Sigmoid colon (tissue), 7 donors: ENCODE data around the gene IQCM. TPM values are rescaled to one million over a fixed set of nuclear protein-coding genes. Genes with fewer than 3 reads are reported as not detected.

Source experiments
- DNase-seq: peaks from one replicate; pipeline ENCODE4 v3.0.0-alpha.2; 2019
- H3K27ac ChIP-seq, 4 donors: fragments of 200-600 bp; sonication (generic); one replicate each; pipeline ENCODE4 v1.5.1; 2016 to 2019; ENCODE audit warnings: mild to moderate bottlenecking in 1 of 4
- H3K27me3 ChIP-seq, 3 donors: fragments of 200-600 bp; sonication (generic); one replicate each; pipeline ENCODE4 v1.5.1; 2019; ENCODE audit warnings: mild to moderate bottlenecking in 1 of 3
- H3K36me3 ChIP-seq, 4 donors: fragments of 200-600 bp; sonication (generic); one replicate each; pipeline ENCODE4 v1.5.1; 2016 to 2019
- H3K4me1 ChIP-seq, 4 donors: fragments of 200-600 bp; sonication (generic); one replicate each; pipeline ENCODE4 v1.5.1; 2017 to 2019
- H3K4me3 ChIP-seq, 4 donors: fragments of 200-600 bp; sonication (generic); one replicate each; pipeline ENCODE4 v1.5.1; 2017 to 2019; ENCODE audit warnings: mild to moderate bottlenecking in 2 of 4, moderate library complexity in 1 of 4
- H3K9me3 ChIP-seq, 4 donors: fragments of 200-600 bp in 3 of 4; sonication (generic) in 3 of 4; one replicate each; pipeline versions ENCODE4 v1.5.1 to v1.6.1; 2013 to 2019
- CTCF ChIP-seq, 4 experiments: fragments of 450-650 bp in 3 of 4; fragments of 200-600 bp in 1 of 4; IDR thresholded peaks; one replicate each; pipeline ENCODE4 v1.5.1; 2016 to 2019; ENCODE audit warnings: antibody characterized with exemption in 4 of 4, mild to moderate bottlenecking in 3 of 4, moderate library complexity in 2 of 4
- EP300 ChIP-seq, 4 donors: sonication (generic); formaldehyde crosslinking; IDR thresholded peaks; one replicate each; pipeline ENCODE4 v1.6.1; 2017; ENCODE audit warnings: antibody characterized with exemption in 4 of 4
- POLR2A ChIP-seq, 2 donors: fragments of 450-650 bp; IDR thresholded peaks; one replicate each; pipeline ENCODE4 v1.6.1; 2016; ENCODE audit warnings: antibody characterized with exemption in 2 of 2, mild to moderate bottlenecking in 2 of 2, moderate library complexity in 2 of 2
- POLR2AphosphoS5 ChIP-seq, 4 donors: sonication (generic); formaldehyde crosslinking; IDR thresholded peaks; one replicate each; pipeline ENCODE4 v1.6.1; 2017; ENCODE audit warnings: antibody characterized with exemption in 4 of 4
- WGBS, 2 donors: extraction: QIAGEN DNeasy Blood & Tissue Kit; methylation state at CpG; one replicate each; pipeline ENCODE4 v1.1.7; 2013; 5-methylcytosine and 5-hydroxymethylcytosine counted together
- intact Hi-C: fragments of 100-400 bp; cut with DNase I; formaldehyde crosslinking; loops from one replicate; pipeline ENCODE4 v1.15.1; 2023
- polyA plus RNA-seq, 3 donors: library from polyadenylated mRNA; stranded (reverse); fragments of 200-250 nt; gene quantifications; one replicate each; pipeline ENCODE4 v1.2.3, GENCODE V29; 2013
- total RNA-seq, 4 donors: library from RNA; depleted of rRNA; stranded (reverse); fragments of >200 nt; gene quantifications; one replicate each; pipeline ENCODE4 v1.1.0, GENCODE V29; 2016
- donor health status: healthy with polysubstance abuse.
- donor health status: Bipolar disorder and iron deficiency.
- donor health status: healthy.

The IQCM gene
- total and polyA plus RNA-seq, 7 donors = 0.41 to 1.2 TPM; not detected in 5

GRCh38 chr4:149353241-149353640 is 462.4 kb downstream of the IQCM start:
- no peaks in the 10 kb centered on the region for H3K4me1 ChIP-seq
- WGBS, 2 donors = 72 to 79% methylated on average over 3 of the region's 3 CpGs
- no peak overlapping the region for H3K27ac ChIP-seq
- no peaks in the 10 kb centered on the region for H3K36me3 ChIP-seq
- H3K9me3 ChIP-seq = no peaks in the 10 kb centered on the region
- H3K27me3 ChIP-seq = no peaks in the 10 kb centered on the region
- intact Hi-C loops = no loop called here
- no peak for TF ChIP-seq POLR2AphosphoS5 (IDR thresholded peaks at IDR 0.05)
- no peak for TF ChIP-seq POLR2A (IDR thresholded peaks at IDR 0.05)
- TF ChIP-seq EP300 (IDR thresholded peaks at IDR 0.05) = no peak
- no peak for TF ChIP-seq CTCF (IDR thresholded peaks at IDR 0.05)
- no peak overlapping the region for H3K4me3 ChIP-seq
- no peak for DNase-seq

- H3K36me3 ChIP-seq = no peaks in the 10 kb centered on the region
- no peak for DNase-seq
- no peak overlapping the region for H3K4me3 ChIP-seq
- H3K27ac ChIP-seq = no peak overlapping the region
- no peak for TF ChIP-seq POLR2AphosphoS5 (IDR thresholded peaks at IDR 0.05)
- TF ChIP-seq CTCF (IDR thresholded peaks at IDR 0.05) = no peak
- TF ChIP-seq POLR2A (IDR thresholded peaks at IDR 0.05) = no peak
- TF ChIP-seq EP300 (IDR thresholded peaks at IDR 0.05) = no peak
- H3K9me3 ChIP-seq = no peaks in the 10 kb centered on the region
- intact Hi-C loops = no loop called here
- no peaks in the 10 kb centered on the region for H3K27me3 ChIP-seq
- H3K4me1 ChIP-seq = no peaks in the 10 kb centered on the region
Observed at GRCh38 chr4:149349541-149349940, 466.1 kb downstream of the IQCM start.

GRCh38 chr4:149347139-149347538 is 468.5 kb downstream of the IQCM start:
- intact Hi-C loops = no loop called here
- no peaks in the 10 kb centered on the region for H3K9me3 ChIP-seq
- no peak overlapping the region for H3K4me3 ChIP-seq
- DNase-seq = no peak
- no peaks in the 10 kb centered on the region for H3K36me3 ChIP-seq
- no peak for TF ChIP-seq POLR2AphosphoS5 (IDR thresholded peaks at IDR 0.05)
- TF ChIP-seq CTCF (IDR thresholded peaks at IDR 0.05) = no peak
- TF ChIP-seq EP300 (IDR thresholded peaks at IDR 0.05) = no peak
- no peak for TF ChIP-seq POLR2A (IDR thresholded peaks at IDR 0.05)
- no peak overlapping the region for H3K27ac ChIP-seq
- no peaks in the 10 kb centered on the region for H3K4me1 ChIP-seq
- H3K27me3 ChIP-seq = no peaks in the 10 kb centered on the region
- 85 to 89% methylated on average over 3 of the region's 3 CpGs for WGBS, 2 donors

- TF ChIP-seq CTCF (IDR thresholded peaks at IDR 0.05) (no peak), POLR2AphosphoS5 (IDR thresholded peaks at IDR 0.05) (no peak), EP300 (IDR thresholded peaks at IDR 0.05) (no peak), POLR2A (IDR thresholded peaks at IDR 0.05) (no peak)
- WGBS, 2 donors = 83 to 90% methylated on average over 1 of the region's 1 CpG
Observed at GRCh38 chr4:149345424-149345823, 470.2 kb downstream of the IQCM start.

GRCh38 chr4:149344436-149344835 is 471.2 kb downstream of the IQCM start:
- H3K4me1 ChIP-seq = no peaks in the 10 kb centered on the region
- no peaks in the 10 kb centered on the region for H3K27me3 ChIP-seq
- H3K9me3 ChIP-seq = no peaks in the 10 kb centered on the region
- no peak overlapping the region for H3K27ac ChIP-seq
- H3K36me3 ChIP-seq = no peaks in the 10 kb centered on the region
- TF ChIP-seq CTCF (IDR thresholded peaks at IDR 0.05) = no peak
- TF ChIP-seq POLR2AphosphoS5 (IDR thresholded peaks at IDR 0.05) = no peak
- TF ChIP-seq POLR2A (IDR thresholded peaks at IDR 0.05) = no peak
- no peak for TF ChIP-seq EP300 (IDR thresholded peaks at IDR 0.05)
- intact Hi-C loops = no loop called here
- 76 to 86% methylated on average over 3 of the region's 3 CpGs for WGBS, 2 donors
- no peak overlapping the region for H3K4me3 ChIP-seq
- no peak for DNase-seq

More at GRCh38 chr4:149345424-149345823, 470.2 kb downstream of the IQCM start:
- Histone ChIP-seq H3K27me3 (no peaks in the 10 kb centered on the region), H3K27ac (no peak overlapping the region), H3K4me3 (no peak overlapping the region), H3K36me3 (no peaks in the 10 kb centered on the region), H3K9me3 (no peaks in the 10 kb centered on the region), H3K4me1 (no peaks in the 10 kb centered on the region)
- DNase-seq = no peak
- intact Hi-C loops = no loop called here
